ENCODE data around the gene GZMM.
A peak's percentile ranks its signal among the peaks of the same experiment; 100 is the strongest.

DNA sequence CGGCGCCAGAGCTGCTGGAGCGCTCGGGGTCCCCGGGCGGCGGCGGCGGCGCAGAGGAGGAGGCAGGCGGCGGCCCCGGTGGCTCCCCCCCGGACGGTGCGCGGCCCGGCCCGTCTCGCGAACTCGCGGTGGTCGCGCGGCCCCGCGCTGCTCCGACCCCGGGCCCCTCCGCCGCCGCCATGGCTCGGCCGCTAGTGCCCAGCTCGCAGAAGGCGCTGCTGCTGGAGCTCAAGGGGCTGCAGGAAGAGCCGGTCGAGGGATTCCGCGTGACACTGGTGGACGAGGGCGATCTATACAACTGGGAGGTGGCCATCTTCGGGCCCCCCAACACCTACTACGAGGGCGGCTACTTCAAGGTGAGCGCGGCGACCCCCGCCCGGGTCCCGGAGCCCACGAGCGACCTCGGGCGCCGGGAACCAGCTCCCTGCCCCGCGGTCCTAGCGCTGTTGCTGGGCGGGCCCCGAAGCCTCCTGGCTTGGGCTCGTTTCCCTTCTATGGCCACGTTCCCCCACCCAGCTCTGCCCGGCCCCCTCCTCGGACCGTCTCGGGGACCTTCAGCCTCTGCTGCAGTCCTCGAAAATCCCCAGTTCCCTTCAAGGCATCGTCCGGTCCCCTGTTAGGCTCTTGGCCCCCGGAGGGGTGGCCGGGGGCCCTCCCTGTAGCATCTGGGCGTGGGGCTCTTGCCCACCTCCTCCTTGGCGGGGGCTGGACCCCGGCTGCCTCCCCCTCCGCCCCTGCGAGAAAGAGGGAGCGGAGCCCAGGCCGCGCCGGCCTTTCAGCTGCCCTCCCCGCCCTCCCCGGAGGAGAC is 11.9 kb upstream of the GZMM start, which contains the start of gene CDC34:
- TF ChIP-seq, protein P1, sequence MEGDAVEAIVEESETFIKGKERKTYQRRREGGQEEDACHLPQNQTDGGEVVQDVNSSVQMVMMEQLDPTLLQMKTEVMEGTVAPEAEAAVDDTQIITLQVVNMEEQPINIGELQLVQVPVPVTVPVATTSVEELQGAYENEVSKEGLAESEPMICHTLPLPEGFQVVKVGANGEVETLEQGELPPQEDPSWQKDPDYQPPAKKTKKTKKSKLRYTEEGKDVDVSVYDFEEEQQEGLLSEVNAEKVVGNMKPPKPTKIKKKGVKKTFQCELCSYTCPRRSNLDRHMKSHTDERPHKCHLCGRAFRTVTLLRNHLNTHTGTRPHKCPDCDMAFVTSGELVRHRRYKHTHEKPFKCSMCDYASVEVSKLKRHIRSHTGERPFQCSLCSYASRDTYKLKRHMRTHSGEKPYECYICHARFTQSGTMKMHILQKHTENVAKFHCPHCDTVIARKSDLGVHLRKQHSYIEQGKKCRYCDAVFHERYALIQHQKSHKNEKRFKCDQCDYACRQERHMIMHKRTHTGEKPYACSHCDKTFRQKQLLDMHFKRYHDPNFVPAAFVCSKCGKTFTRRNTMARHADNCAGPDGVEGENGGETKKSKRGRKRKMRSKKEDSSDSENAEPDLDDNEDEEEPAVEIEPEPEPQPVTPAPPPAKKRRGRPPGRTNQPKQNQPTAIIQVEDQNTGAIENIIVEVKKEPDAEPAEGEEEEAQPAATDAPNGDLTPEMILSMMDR (tag by site-specific recombination; IDR thresholded peaks at IDR 0.05): no peak
- TF ChIP-seq, protein P2, sequence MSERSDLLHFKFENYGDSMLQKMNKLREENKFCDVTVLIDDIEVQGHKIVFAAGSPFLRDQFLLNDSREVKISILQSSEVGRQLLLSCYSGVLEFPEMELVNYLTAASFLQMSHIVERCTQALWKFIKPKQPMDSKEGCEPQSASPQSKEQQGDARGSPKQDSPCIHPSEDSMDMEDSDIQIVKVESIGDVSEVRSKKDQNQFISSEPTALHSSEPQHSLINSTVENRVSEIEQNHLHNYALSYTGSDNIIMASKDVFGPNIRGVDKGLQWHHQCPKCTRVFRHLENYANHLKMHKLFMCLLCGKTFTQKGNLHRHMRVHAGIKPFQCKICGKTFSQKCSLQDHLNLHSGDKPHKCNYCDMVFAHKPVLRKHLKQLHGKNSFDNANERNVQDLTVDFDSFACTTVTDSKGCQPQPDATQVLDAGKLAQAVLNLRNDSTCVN (tag by site-specific recombination; optimal IDR thresholded peaks at IDR 0.05): peak; percentile 38
- TF ChIP-seq SCRT1 (tag by site-specific recombination; IDR thresholded peaks at IDR 0.05; ENCODE audit: borderline replicate concordance) (no peak), HOXA7 (CRISPR knock-in tag; IDR thresholded peaks at IDR 0.05; ENCODE audit: borderline replicate concordance) (no peak), ZBTB17 (tag by site-specific recombination; IDR thresholded peaks at IDR 0.05) (no peak), ZNF394 (tag by site-specific recombination; IDR thresholded peaks at IDR 0.05; ENCODE audit: borderline replicate concordance) (no peak), ZNF561 (tag by site-specific recombination; IDR thresholded peaks at IDR 0.05; ENCODE audit: borderline replicate concordance) (no peak)
- TF ChIP-seq, protein P3, sequence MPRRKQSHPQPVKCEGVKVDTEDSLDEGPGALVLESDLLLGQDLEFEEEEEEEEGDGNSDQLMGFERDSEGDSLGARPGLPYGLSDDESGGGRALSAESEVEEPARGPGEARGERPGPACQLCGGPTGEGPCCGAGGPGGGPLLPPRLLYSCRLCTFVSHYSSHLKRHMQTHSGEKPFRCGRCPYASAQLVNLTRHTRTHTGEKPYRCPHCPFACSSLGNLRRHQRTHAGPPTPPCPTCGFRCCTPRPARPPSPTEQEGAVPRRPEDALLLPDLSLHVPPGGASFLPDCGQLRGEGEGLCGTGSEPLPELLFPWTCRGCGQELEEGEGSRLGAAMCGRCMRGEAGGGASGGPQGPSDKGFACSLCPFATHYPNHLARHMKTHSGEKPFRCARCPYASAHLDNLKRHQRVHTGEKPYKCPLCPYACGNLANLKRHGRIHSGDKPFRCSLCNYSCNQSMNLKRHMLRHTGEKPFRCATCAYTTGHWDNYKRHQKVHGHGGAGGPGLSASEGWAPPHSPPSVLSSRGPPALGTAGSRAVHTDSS (tag by site-specific recombination; IDR thresholded peaks at IDR 0.05): no peak
